ENCODE results near the gene KDM3A. TPM values are rescaled to one million over a fixed set of nuclear protein-coding genes. Genes with fewer than 3 reads are reported as not detected.

KDM3A gene
- total and polyA plus RNA-seq, 9 of the 15 experiments (the other 6 are each of a cell fraction or from before 2014, with no cell fraction given), result 7.5 to 95.4 (median 24.8) TPM

- TF ChIP-seq ZHX1 (conservative IDR thresholded peaks at IDR 0.05; ENCODE audit: low read length) (no peak), MLLT1 (IDR thresholded peaks at IDR 0.05) (no peak), RBFOX2 (IDR thresholded peaks at IDR 0.05; ENCODE audit: low read depth, low read length) (no peak), TCF7L2 (IDR thresholded peaks at IDR 0.05; ENCODE audit: low read depth, low read length) (no peak), RFX7 (CRISPR knock-in tag; IDR thresholded peaks at IDR 0.05) (no peak), SMAD4 (CRISPR knock-in tag; conservative IDR thresholded peaks at IDR 0.05) (no peak), MEIS2 (IDR thresholded peaks at IDR 0.05; ENCODE audit: partially characterized antibody) (peak; percentile 77), ZNF280A (IDR thresholded peaks at IDR 0.05; ENCODE audit: low read depth, partially characterized antibody) (no peak)
These were observed 8.0 kb upstream of the KDM3A start (continued) for GRCh38 chr2:86433137-86433536.
